H1 (cell line): ENCODE measurements around the gene LLGL2. TPM values are rescaled to one million over a fixed set of nuclear protein-coding genes. Genes with fewer than 3 reads are reported as not detected.

Experiments used
- CTCF ChIA-PET: fragments of 300-600 bp; sonication (Branson Sonifier 250); formaldehyde crosslinking; loops from one replicate; lab custom pipeline; 2021; ENCODE audit not compliant: partially characterized antibody; lab: Charles Lee
- POLR2A ChIA-PET: fragments of 300-600 bp; sonication (Branson Sonifier 250); formaldehyde crosslinking; loops from one replicate; lab custom pipeline; 2021; ENCODE audit warnings: inconsistent platforms; ENCODE audit not compliant: partially characterized antibody; lab: Charles Lee
- DNase-seq, 2 experiments: peaks; one replicate each; pipeline versions ENCODE4 v3.0.0 to v3.0.0-alpha.2; 2010 to 2022; ENCODE audit warnings: low spot score in 2 of 2, low read depth in 1 of 2, mixed read lengths in 1 of 2
- FAIRE-seq: peaks from 2 replicates; lab custom pipeline; 2011; peaks lifted over from hg19 to GRCh38; lab: Jason Lieb, UNC
- H2AFZ ChIP-seq: 2 replicates; pipeline ENCODE4 v1.8.1; 2012; ENCODE audit warnings: low read length, inconsistent platforms
- H2AK5ac ChIP-seq: 2 replicates; pipeline ENCODE4 v1.6.1; 2013; ENCODE audit warnings: low read depth, low read length
- H2BK120ac ChIP-seq: replicated peaks from 2 replicates; pipeline ENCODE3; 2013; ENCODE audit warnings: low read depth, low read length, inconsistent platforms
- H2BK12ac ChIP-seq: 2 replicates; pipeline ENCODE4 v1.6.1; 2013; ENCODE audit warnings: low read depth, low read length
- H2BK15ac ChIP-seq: 2 replicates; pipeline ENCODE4 v1.6.1; 2013; ENCODE audit warnings: low read length
- H2BK20ac ChIP-seq: 2 replicates; pipeline ENCODE4 v1.6.1; 2013; ENCODE audit warnings: low read length
- H2BK5ac ChIP-seq: 2 replicates; pipeline ENCODE4 v1.6.1; 2013; ENCODE audit warnings: low read depth, low read length
- H3K14ac ChIP-seq: 2 replicates; pipeline ENCODE4 v1.6.1; 2013; ENCODE audit warnings: inconsistent platforms; ENCODE audit not compliant: insufficient read length
- H3K18ac ChIP-seq: 2 replicates; pipeline ENCODE4 v1.6.1; 2013; ENCODE audit warnings: low read length; ENCODE audit errors: extremely low read depth
- H3K23ac ChIP-seq: 2 replicates; pipeline ENCODE4 v1.6.1; 2013; ENCODE audit warnings: inconsistent platforms; ENCODE audit not compliant: insufficient read length
- H3K23me2 ChIP-seq: 2 replicates; pipeline ENCODE4 v1.6.1; 2013; ENCODE audit warnings: low read depth, low read length
- H3K27ac ChIP-seq: 2 replicates; pipeline ENCODE4 v1.6.1; 2011; ENCODE audit warnings: low read depth, low read length, inconsistent platforms
- H3K27me3 ChIP-seq, 4 experiments: replicated peaks in 1 of 4; 1 replicate in 1 of 4; 2 replicates in 3 of 4; pipeline versions ENCODE4 v1.6.1 to v1.8.1; 2011 to 2013; ENCODE audit warnings: low read length in 3 of 4, mild to moderate bottlenecking in 3 of 4, inconsistent platforms in 2 of 4, mixed read lengths in 2 of 4, moderate library complexity in 1 of 4; ENCODE audit not compliant: control insufficient read depth in 3 of 4, insufficient read depth in 3 of 4; ENCODE audit errors: extremely low read depth in 1 of 4
- H3K36me3 ChIP-seq, 4 experiments: 2 replicates each; pipeline versions ENCODE4 v1.6.1 to v1.8.1; 2011 to 2013; ENCODE audit warnings: mild to moderate bottlenecking in 4 of 4, low read length in 3 of 4, moderate library complexity in 2 of 4, control low read depth in 1 of 4, inconsistent platforms in 1 of 4; ENCODE audit not compliant: insufficient read depth in 4 of 4, control insufficient read depth in 2 of 4
- H3K4ac ChIP-seq: replicated peaks from 2 replicates; pipeline ENCODE3; 2013; ENCODE audit warnings: low read length, low read depth, mixed read lengths, inconsistent platforms; ENCODE audit not compliant: insufficient read length
- H3K4me1 ChIP-seq, 4 experiments: replicated peaks in 1 of 4; 1 replicate in 1 of 4; 2 replicates in 3 of 4; pipeline versions ENCODE4 v1.6.1 to v1.8.1; 2011 to 2013; ENCODE audit warnings: low read length in 3 of 4, inconsistent platforms in 2 of 4, mixed read lengths in 1 of 4; ENCODE audit not compliant: insufficient read depth in 4 of 4, control insufficient read depth in 3 of 4
- H3K4me2 ChIP-seq, 2 experiments: 2 replicates each; pipeline versions ENCODE4 v1.6.1 to v1.8.1; 2011 to 2013; ENCODE audit warnings: low read depth in 2 of 2, low read length in 2 of 2, control low read depth in 1 of 2, inconsistent platforms in 1 of 2, mild to moderate bottlenecking in 1 of 2; ENCODE audit not compliant: insufficient read depth in 1 of 2
- H3K4me3 ChIP-seq, 4 experiments: fragments of 200-600, 300-600 bp in 1 of 4; sonication (generic), shearing (Covaris generic), sonication (Bioruptor Twin) in 1 of 4; 2 replicates each; pipeline versions ENCODE4 v1.5.1 to v1.8.1; 2011 to 2016; ENCODE audit warnings: low read length in 4 of 4, low read depth in 3 of 4, control low read depth in 2 of 4, inconsistent platforms in 2 of 4, mild to moderate bottlenecking in 2 of 4, mixed read lengths in 1 of 4, moderate library complexity in 1 of 4; ENCODE audit not compliant: insufficient read depth in 2 of 4; ENCODE audit errors: extremely low read depth in 1 of 4
- H3K56ac ChIP-seq: replicated peaks from 2 replicates; pipeline ENCODE3; 2013; ENCODE audit warnings: low read depth, mild to moderate bottlenecking, mixed read lengths, low read length, inconsistent platforms; ENCODE audit not compliant: insufficient read length
- H3K79me1 ChIP-seq: 2 replicates; pipeline ENCODE4 v1.6.1; 2013; ENCODE audit warnings: low read depth, low read length, control low read depth
- H3K79me2 ChIP-seq, 2 experiments: 2 replicates each; pipeline versions ENCODE4 v1.6.1 to v1.8.1; 2012 to 2013; ENCODE audit warnings: low read length in 2 of 2, mild to moderate bottlenecking in 2 of 2, inconsistent platforms in 1 of 2; ENCODE audit not compliant: insufficient read depth in 2 of 2, control insufficient read depth in 1 of 2
- H3K9ac ChIP-seq, 4 experiments: replicated peaks in 1 of 4; 1 replicate in 1 of 4; 2 replicates in 3 of 4; pipeline versions ENCODE4 v1.6.1 to v1.8.1; 2011 to 2013; ENCODE audit warnings: low read depth in 3 of 4, low read length in 3 of 4, control low read depth in 2 of 4, mild to moderate bottlenecking in 2 of 4, moderate library complexity in 2 of 4, inconsistent platforms in 1 of 4; ENCODE audit errors: extremely low read depth in 1 of 4
- H3K9me3 ChIP-seq, 2 experiments: 2 replicates each; pipeline versions ENCODE4 v1.6.1 to v1.8.1; 2012 to 2013; ENCODE audit warnings: mild to moderate bottlenecking in 2 of 2, moderate library complexity in 2 of 2, control low read depth in 1 of 2, inconsistent platforms in 1 of 2, low read depth in 1 of 2, low read length in 1 of 2, mixed read lengths in 1 of 2; ENCODE audit not compliant: insufficient read depth in 2 of 2
- H4K20me1 ChIP-seq, 2 experiments: replicated peaks in 1 of 2; 2 replicates each; pipeline versions ENCODE3 to v1.8.1; 2011 to 2013; ENCODE audit warnings: inconsistent platforms in 2 of 2, low read length in 2 of 2, mild to moderate bottlenecking in 1 of 2; ENCODE audit not compliant: insufficient read depth in 2 of 2, control insufficient read depth in 1 of 2
- H4K5ac ChIP-seq: 2 replicates; pipeline ENCODE4 v1.6.1; 2013; ENCODE audit warnings: low read length, low read depth, mixed read lengths, inconsistent platforms; ENCODE audit not compliant: insufficient read length
- H4K8ac ChIP-seq: 2 replicates; pipeline ENCODE4 v1.8.0; 2013; ENCODE audit warnings: mild to moderate bottlenecking, moderate library complexity, low read length, inconsistent platforms; ENCODE audit not compliant: insufficient read depth; ENCODE audit errors: extremely low read depth
- H4K91ac ChIP-seq: replicated peaks from 2 replicates; pipeline ENCODE3; 2013; ENCODE audit warnings: low read length, mixed read lengths, inconsistent platforms; ENCODE audit not compliant: insufficient read length
- BACH1 ChIP-seq: IDR thresholded peaks from 2 replicates; pipeline ENCODE4 v1.6.1; 2012; ENCODE audit warnings: low read length, improper control_type of control experiment
- BRCA1 ChIP-seq: IDR thresholded peaks from 2 replicates; pipeline ENCODE4 v1.6.1; 2012; ENCODE audit warnings: low read depth, low read length, improper control_type of control experiment
- CBX5 ChIP-seq: fragments of 300-800, 300-1000 bp; sonication (generic); IDR thresholded peaks from 2 replicates; pipeline ENCODE4 v1.7.1; 2016; ENCODE audit warnings: antibody characterized with exemption, low read length, low read depth
- CTCF ChIP-seq, 3 experiments: IDR thresholded peaks; 1 replicate in 2 of 3; 2 replicates in 1 of 3; pipeline versions ENCODE4 v1.5.1 to v1.6.1; 2011; ENCODE audit warnings: low read length in 3 of 3, mild to moderate bottlenecking in 3 of 3, inconsistent platforms in 2 of 3, low read depth in 1 of 3, moderate library complexity in 1 of 3; ENCODE audit not compliant: insufficient read depth in 1 of 3; ENCODE audit errors: control extremely low read depth in 1 of 3
- POLR2A ChIP-seq, 2 experiments: IDR thresholded peaks; 1 replicate in 1 of 2; 2 replicates in 1 of 2; pipeline ENCODE4 v1.6.1; 2011; ENCODE audit warnings: low read depth in 2 of 2, low read length in 2 of 2, mild to moderate bottlenecking in 2 of 2; ENCODE audit errors: control extremely low read depth in 1 of 2
- POU5F1 ChIP-seq: IDR thresholded peaks from 2 replicates; pipeline ENCODE4 v1.6.1; 2011; ENCODE audit warnings: low read depth, mild to moderate bottlenecking, low read length, moderate library complexity
- RAD21 ChIP-seq, 2 experiments: IDR thresholded peaks in 1 of 2; conservative IDR thresholded peaks in 1 of 2; 2 replicates each; pipeline ENCODE4 v1.6.1; 2011; ENCODE audit warnings: low read depth in 2 of 2, low read length in 2 of 2, improper control_type of control experiment in 1 of 2, inconsistent platforms in 1 of 2, mild to moderate bottlenecking in 1 of 2, moderate library complexity in 1 of 2
- RNF2 ChIP-seq: fragments of 200-900, 300-1000 bp; sonication (generic); IDR thresholded peaks from 2 replicates; pipeline ENCODE4 v1.7.1; 2016; ENCODE audit warnings: borderline replicate concordance, low read depth, mild to moderate bottlenecking, antibody characterized with exemption, low read length; ENCODE audit not compliant: poor library complexity, severe bottlenecking; ENCODE audit errors: missing control alignments
- TAF7 ChIP-seq: optimal IDR thresholded peaks from 2 replicates; pipeline ENCODE3; 2011; ENCODE audit warnings: low read depth, mild to moderate bottlenecking, inconsistent platforms, low read length, moderate library complexity, borderline replicate concordance
- TEAD4 ChIP-seq: IDR thresholded peaks from 2 replicates; pipeline ENCODE4 v1.6.1; 2012; ENCODE audit warnings: low read depth, low read length, inconsistent platforms, mixed read lengths
- WGBS, 2 experiments: shearing (Covaris generic) in 1 of 2; methylation state at CpG; one replicate each; pipeline versions ENCODE4 v1.1.6 to v1.1.7; 2013 to 2015; ENCODE audit warnings: low lambda C conversion rate in 2 of 2, mixed read lengths in 2 of 2, inconsistent platforms in 1 of 2, low coverage in 1 of 2, missing lambda C conversion rate in 1 of 2; ENCODE audit not compliant: insufficient replicate concordance in 2 of 2, insufficient coverage in 1 of 2, insufficient read length in 1 of 2; ENCODE audit errors: extremely low coverage in 1 of 2, missing lambda C conversion rate in 1 of 2; 5-methylcytosine and 5-hydroxymethylcytosine counted together
- polyA plus RNA-seq, 7 experiments: library from polyadenylated mRNA; depleted of rRNA in 3 of 7; stranded (reverse) in 5 of 7; unstranded in 2 of 7; fragments of >200 nt in 5 of 7; fragments of 200-250 nt in 2 of 7; gene quantifications; 1 replicate in 5 of 7; 2 replicates in 1 of 7; 4 replicates in 1 of 7; pipeline versions ENCODE4 v1.2.1 to v1.2.3, GENCODE V29; 2011 to 2013; ENCODE audit warnings: missing spikeins in 2 of 7, mixed read lengths in 2 of 7
- total RNA-seq: library from RNA; stranded (reverse); fragmentation: NEBNext Ultra II Directional; extraction: Animal tissue kit (Norgen Biotek cat#: 25700); gene quantifications from 2 replicates; pipeline ENCODE4 v1.2.1, GENCODE V29; 2021

LLGL2 gene
- total and polyA plus RNA-seq, 2 of the 8 experiments (the other 6 are each of a cell fraction or from before 2014, with no cell fraction given), result 64.5 to 77.1 TPM

DNA sequence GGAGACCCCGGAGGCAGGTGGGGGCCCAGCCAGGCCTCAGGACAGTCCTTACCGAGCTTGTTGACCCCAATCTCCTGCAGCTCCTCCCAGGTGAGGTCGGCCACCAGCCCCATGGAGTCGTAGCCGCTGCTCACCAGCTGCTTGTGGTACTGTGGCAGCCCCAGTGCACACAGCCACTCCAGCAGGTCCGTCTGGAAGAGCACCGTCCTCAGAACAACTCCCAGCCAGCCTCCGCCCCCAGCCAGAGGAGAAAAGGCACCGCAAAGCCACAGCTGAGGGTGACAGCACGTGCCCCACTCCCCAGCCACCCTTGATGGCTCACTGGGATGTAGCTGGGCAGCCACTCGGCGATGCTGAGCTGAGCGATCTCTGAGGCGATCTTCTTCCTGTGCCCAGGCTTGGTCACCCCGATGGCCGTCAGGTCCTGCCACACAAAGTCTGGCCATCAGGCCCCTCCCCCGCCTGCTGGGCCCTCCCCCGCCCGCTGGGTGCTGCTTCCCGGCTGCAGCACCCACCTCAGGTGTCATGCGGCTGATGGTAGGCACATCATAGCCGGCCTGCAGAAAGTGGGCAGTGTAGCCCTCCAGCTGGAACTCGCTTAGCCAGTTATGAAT is 22.1 kb upstream of the LLGL2 start:
- H3K4me1 ChIP-seq, result peaks cover 0 to 1% (median 0%) of the 10 kb centered on the region in 4 experiments; a peak in 1 of 7 replicates
- H4K5ac ChIP-seq, result no peak overlapping the region
- H3K9ac ChIP-seq, result no peak overlapping the region
- H3K36me3 ChIP-seq, result peaks cover 2 to 14% (median 10%) of the 10 kb centered on the region in 4 experiments; a peak in 6 of 8 replicates
- H3K14ac ChIP-seq, result no peak overlapping the region
- no peak overlapping the region; the same call in 1 of the 2 replicates for H4K8ac ChIP-seq
- H2BK20ac ChIP-seq, result no peak overlapping the region
- no peaks in the 10 kb centered on the region for H3K23me2 ChIP-seq
- ChIA-PET CTCF (interaction anchor here (0.5 to 8.2 kb wide), 25 partner anchors 8 to 632 kb away, joined by 3 to 67 read pairs (median 4); partner anchors contain the start of genes TMEM94 and TSEN54), POLR2A (interaction anchor here (0.6 to 6.4 kb wide), 10 partner anchors 10 to 92 kb away, joined by 3 to 35 read pairs (median 4); partner anchors contain the start of gene TSEN54)
- DNase-seq, result no peak
- no peak overlapping the region for H3K27ac ChIP-seq
- H2AFZ ChIP-seq, result no peak overlapping the region
- no peaks in the 10 kb centered on the region for H3K79me2 ChIP-seq
- no peaks in the 10 kb centered on the region for H3K79me1 ChIP-seq
- H3K56ac ChIP-seq, result no peak overlapping the region
- H2BK5ac ChIP-seq, result no peak overlapping the region
- no peak for FAIRE-seq
- H3K9me3 ChIP-seq, result no peaks in the 10 kb centered on the region
- no peak overlapping the region for H2BK15ac ChIP-seq
- H4K20me1 ChIP-seq, result peaks cover 2 to 14% of the 10 kb centered on the region in 2 experiments
- H3K4me2 ChIP-seq, result no peak overlapping the region
- peak overlapping the region; percentile 27; the same call in 1 of the 2 replicates for H2BK12ac ChIP-seq
- TF ChIP-seq CBX5 (no peak), BACH1 (no peak), TEAD4 (no peak), RNF2 (no peak), CTCF (IDR thresholded peaks at IDR 0.05; ENCODE audit: control extremely low read depth in 1 of 3, insufficient read depth in 1 of 3, low read depth in 1 of 3, low read length in 3 of 3) (no peak), POU5F1 (no peak), POLR2A (IDR thresholded peaks at IDR 0.05; ENCODE audit: control extremely low read depth in 1 of 2, low read depth in 2 of 2, low read length in 2 of 2) (no peak), TAF7 (no peak), RAD21 (IDR thresholded peaks at IDR 0.05 in 1 of 2, conservative IDR thresholded peaks at IDR 0.05 in 1 of 2; ENCODE audit: low read depth in 2 of 2, low read length in 2 of 2) (no peak), BRCA1 (no peak)
- WGBS, 2 experiments, result 89% methylated on average over 19 of the region's 23 CpGs; no CpG with 5 or more reads in 1 of the 2 experiments
- H3K23ac ChIP-seq, result no peak overlapping the region
- H2AK5ac ChIP-seq, result no peak overlapping the region
- H3K4ac ChIP-seq, result no peak overlapping the region
- no peak overlapping the region for H3K18ac ChIP-seq
- H4K91ac ChIP-seq, result no peak overlapping the region
- H3K27me3 ChIP-seq, result no peaks in the 10 kb centered on the region
- no peak overlapping the region for H3K4me3 ChIP-seq
- H2BK120ac ChIP-seq, result no peak overlapping the region
